ENCODE data around the gene SLC34A1.
A peak's percentile ranks its signal among the peaks of the same experiment; 100 is the strongest.

The SLC34A1 gene

DNA sequence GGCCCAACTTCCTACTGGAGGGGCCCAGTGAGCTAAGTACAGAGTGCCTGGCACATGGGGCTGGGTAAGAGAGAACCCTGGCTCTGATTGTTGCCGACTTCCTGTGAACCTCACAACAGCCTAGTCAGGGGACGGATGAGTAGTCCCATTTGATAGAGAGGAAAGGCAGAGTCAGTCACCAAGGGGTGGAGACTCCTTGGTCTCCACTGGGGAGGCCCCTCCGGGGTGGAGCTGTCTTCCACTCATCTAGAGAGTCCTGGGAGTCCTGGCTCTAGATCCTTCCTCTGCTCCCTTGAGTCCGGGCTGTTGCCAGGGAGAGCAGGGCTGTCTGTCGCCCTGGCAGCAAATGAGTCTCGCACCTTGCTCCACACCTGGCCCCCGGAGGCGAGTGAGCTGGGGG lies 50.2 kb downstream of the SLC34A1 start:
- Mint-ChIP-seq H3K27me3 (no peaks in the 10 kb centered on the region), H3K36me3 (peaks cover 15% of the 10 kb centered on the region), H3K4me3 (peak overlapping the region; percentile 79), H3K4me1 (peaks cover 74% of the 10 kb centered on the region), H3K27ac (peak overlapping the region; percentile 91), H3K9me3 (no peaks in the 10 kb centered on the region)

DNA sequence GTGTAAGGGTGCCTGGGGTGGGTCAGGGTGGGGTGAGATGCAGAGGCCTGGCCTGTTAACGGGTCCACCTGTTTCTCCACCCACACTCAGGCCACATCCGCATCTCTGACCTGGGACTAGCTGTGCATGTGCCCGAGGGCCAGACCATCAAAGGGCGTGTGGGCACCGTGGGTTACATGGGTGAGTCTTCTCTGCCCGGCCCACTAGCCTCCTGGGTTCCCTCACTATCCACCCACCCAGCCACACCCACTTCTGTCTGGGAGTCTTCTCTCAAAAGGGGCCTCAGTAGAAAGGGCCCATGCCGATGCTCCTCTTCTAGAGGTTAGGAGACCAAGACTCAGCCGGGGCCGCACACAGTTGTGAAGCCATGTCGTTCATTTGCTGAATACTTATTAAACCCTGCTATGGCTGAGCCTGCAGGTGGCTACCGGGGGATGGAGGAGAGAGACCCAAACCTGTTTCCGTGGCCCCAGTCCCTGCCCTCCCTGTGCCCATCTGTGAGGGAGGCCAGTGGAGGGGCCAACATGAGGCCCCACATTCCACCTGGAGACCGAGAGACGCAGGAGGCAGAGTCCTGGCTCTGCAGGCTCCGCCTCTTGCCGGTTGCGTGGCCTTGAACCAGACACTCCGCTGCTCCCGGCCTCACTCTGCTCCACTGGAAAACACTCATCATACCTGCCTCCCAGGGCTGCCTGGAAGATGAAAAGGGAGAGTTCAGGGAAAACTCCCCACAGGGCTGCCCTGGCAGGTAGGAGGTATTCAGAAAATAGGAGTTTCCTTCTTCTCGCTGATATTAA lies 50.9 kb downstream of the SLC34A1 start:
- no peaks in the 10 kb centered on the region for H3K9me3 Mint-ChIP-seq
- no peaks in the 10 kb centered on the region for H3K27me3 Mint-ChIP-seq
- H3K4me1 Mint-ChIP-seq, result peaks cover 74% of the 10 kb centered on the region
- peak overlapping the region; percentile 30 for H3K27ac Mint-ChIP-seq
- no peak overlapping the region for H3K4me3 Mint-ChIP-seq
- H3K36me3 Mint-ChIP-seq, result peaks cover 19% of the 10 kb centered on the region

DNA sequence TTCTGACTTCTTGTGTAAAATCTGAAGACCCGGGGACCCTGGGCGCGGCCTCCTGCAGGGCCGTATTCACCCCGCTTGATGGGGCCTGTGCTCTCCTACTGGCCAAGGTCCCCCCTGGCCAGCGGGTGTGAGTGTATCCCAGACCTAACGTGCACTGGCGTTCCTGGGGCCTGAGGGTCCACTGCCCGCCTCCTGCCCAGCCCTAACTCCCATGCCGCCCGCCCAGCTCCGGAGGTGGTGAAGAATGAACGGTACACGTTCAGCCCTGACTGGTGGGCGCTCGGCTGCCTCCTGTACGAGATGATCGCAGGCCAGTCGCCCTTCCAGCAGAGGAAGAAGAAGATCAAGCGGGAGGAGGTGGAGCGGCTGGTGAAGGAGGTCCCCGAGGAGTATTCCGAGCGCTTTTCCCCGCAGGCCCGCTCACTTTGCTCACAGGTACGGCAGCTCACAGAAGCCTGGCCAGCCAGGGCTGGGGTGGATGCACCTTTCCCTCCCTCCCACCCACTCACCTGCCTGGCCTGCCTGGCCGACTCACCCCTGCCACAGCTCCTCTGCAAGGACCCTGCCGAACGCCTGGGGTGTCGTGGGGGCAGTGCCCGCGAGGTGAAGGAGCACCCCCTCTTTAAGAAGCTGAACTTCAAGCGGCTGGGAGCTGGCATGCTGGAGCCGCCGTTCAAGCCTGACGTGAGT lies 51.8 kb downstream of the SLC34A1 start:
- H3K4me1 Mint-ChIP-seq, result peaks cover 70% of the 10 kb centered on the region
- peaks cover 17% of the 10 kb centered on the region for H3K36me3 Mint-ChIP-seq
- no peak overlapping the region for H3K27ac Mint-ChIP-seq
- H3K4me3 Mint-ChIP-seq, result no peak overlapping the region
- H3K9me3 Mint-ChIP-seq, result no peaks in the 10 kb centered on the region
- no peaks in the 10 kb centered on the region for H3K27me3 Mint-ChIP-seq

DNA sequence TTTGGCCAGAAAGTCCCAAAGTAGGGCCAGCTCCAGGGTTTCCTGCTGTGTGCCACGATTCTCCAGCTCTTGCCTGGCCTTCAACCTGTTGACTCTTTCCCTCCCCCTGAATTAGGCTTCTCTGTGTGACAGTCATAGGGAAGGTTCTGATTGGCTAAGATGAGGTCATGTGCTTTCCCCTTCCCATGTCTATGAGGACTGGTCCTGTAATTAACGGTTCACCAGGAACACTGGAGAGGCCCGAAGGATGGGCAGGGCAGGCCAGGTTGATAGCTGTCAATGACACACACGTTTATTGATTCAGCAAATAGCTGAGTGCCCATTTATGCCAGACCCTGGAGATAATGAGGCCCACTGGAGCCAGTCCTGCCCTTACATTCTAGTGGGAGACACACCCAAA lies 53.4 kb downstream of the SLC34A1 start:
- Mint-ChIP-seq H3K36me3 (peaks cover 15% of the 10 kb centered on the region), H3K27me3 (no peaks in the 10 kb centered on the region), H3K9me3 (no peaks in the 10 kb centered on the region), H3K4me3 (no peak overlapping the region), H3K27ac (no peak overlapping the region), H3K4me1 (peaks cover 64% of the 10 kb centered on the region)

DNA sequence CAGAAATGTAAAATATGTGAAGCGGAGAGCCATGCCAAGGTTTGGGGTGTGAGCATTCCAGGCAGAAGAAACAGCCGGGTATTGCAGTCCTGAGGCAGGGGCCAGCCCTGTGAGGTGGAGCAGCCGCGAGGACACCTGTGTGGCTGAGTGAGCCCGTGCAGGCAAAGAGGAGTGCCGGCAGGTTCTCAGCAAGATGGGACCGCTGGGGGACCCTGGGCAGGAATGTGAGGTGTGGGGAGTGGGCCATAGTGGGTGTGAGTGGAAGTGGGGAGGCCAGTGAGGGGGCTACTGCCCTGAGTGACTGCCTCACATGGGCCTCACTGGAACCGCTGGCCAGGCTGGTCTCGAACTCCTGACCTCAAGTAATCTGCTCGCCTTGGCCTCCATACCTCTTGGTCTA lies 54.2 kb downstream of the SLC34A1 start:
- Mint-ChIP-seq H3K4me1 (peaks cover 56% of the 10 kb centered on the region), H3K27me3 (no peaks in the 10 kb centered on the region), H3K27ac (peak overlapping the region; percentile 76), H3K9me3 (no peaks in the 10 kb centered on the region), H3K36me3 (peaks cover 15% of the 10 kb centered on the region), H3K4me3 (peak overlapping the region; percentile 3)

DNA sequence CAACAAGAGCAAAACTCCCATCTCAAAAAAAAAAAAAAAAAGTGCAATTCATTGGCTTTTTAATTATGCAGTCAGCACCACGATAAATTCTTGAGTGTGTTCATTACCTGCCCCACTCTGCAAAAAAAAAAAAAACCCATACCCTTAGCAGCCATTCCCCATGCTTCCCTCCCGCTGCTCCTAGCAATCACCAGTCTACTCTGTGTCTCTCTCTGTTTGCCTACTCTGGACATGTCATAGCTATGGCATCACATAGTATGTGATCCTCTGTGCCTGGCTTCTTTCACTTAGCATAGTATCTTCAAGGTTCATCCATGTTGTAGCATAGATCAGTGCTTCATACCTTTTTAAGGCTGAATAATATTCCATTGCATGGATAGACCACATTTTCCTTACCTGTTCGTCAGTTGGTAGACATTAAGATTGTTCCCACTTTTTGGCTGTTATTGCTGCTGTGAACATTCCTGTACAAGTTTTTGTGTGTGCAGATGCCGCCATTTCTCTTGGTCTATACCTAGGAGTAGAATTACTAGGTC lies 55.4 kb downstream of the SLC34A1 start:
- peak overlapping the region; percentile 83 for H3K27ac Mint-ChIP-seq

DNA sequence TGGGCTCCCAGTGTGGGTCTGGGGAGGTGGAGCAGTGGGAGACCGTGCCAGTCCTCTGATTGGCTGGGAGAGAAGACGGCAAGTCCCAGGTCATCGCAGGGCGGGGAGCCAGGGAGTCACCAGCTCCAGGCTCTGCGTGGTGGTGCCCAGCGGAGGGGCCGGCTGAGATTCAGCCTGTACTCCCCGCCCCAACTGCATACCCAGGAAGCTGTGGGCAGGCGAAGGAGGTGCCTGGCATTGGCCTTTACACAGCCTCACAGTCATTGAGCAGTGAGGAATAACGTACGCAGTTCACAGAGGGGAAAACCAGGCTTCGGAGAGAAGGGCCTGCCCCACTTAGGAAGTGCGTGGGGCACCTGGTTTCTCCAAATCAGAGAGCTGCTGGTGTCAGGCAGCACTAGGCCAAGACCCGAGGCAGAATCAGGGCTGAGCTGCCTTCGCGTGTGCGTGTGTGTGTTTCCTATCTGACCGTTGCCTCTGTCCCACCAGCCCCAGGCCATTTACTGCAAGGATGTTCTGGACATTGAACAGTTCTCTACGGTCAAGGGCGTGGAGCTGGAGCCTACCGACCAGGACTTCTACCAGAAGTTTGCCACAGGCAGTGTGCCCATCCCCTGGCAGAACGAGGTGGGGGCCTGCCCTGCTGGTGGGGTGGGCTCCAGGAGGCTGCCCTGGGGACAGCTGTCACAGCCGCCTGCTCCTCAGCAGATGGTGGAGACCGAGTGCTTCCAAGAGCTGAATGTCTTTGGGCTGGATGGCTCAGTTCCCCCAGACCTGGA lies 56.2 kb downstream of the SLC34A1 start:
- Mint-ChIP-seq H3K36me3 (peaks cover 11% of the 10 kb centered on the region), H3K4me3 (peak overlapping the region; percentile 36), H3K27me3 (no peaks in the 10 kb centered on the region), H3K4me1 (peaks cover 59% of the 10 kb centered on the region), H3K9me3 (no peaks in the 10 kb centered on the region), H3K27ac (peak overlapping the region; percentile 83)

More for the DNA sequence above, 55.4 kb downstream of the SLC34A1 start:
- H3K27me3 Mint-ChIP-seq, result no peaks in the 10 kb centered on the region
- H3K36me3 Mint-ChIP-seq, result peaks cover 11% of the 10 kb centered on the region
- no peaks in the 10 kb centered on the region for H3K9me3 Mint-ChIP-seq
- no peak overlapping the region for H3K4me3 Mint-ChIP-seq
- H3K4me1 Mint-ChIP-seq, result peaks cover 56% of the 10 kb centered on the region

DNA sequence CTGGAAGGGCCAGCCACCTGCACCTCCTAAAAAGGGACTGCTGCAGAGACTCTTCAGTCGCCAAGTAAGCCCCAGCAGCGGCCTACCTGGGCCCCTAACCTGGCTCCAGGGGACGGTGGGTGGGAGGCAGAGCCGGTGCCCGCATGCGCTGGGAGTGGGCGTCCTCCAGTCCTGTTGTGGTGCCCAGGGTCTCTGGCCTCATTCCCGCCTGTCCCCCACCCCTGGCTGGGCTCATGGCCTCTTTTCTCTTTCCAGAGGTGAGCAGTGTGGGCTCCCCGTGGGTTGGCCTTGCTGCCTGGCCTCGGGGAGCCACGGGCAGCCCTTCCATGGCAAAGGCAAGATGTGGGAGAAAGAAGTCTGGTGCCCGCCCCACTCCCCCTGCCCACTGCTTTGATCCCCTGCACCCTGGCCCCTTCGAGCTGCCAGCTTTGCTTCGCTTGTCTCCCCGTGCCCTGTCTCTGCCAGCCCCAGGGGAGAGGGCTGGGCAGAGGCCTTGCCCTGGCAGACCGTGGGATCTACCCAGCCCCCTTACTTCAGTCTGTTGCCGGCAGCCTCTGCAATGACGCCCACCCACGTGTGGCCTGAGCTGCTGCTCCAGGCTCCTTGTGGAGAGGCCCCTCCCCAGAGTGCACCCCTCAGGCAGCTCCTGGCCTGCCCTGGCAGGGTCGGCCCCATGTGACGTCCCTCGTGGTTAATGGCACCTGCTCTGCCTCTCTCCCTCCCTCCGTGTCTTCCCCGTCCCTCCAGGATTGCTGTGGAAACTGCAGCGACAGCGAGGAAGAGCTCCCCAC lies 57.0 kb downstream of the SLC34A1 start:
- H3K9me3 Mint-ChIP-seq, result no peaks in the 10 kb centered on the region
- no peak overlapping the region for H3K27ac Mint-ChIP-seq
- peaks cover 11% of the 10 kb centered on the region for H3K36me3 Mint-ChIP-seq
- H3K4me3 Mint-ChIP-seq, result no peak overlapping the region
- H3K27me3 Mint-ChIP-seq, result no peaks in the 10 kb centered on the region
- peaks cover 67% of the 10 kb centered on the region for H3K4me1 Mint-ChIP-seq

DNA sequence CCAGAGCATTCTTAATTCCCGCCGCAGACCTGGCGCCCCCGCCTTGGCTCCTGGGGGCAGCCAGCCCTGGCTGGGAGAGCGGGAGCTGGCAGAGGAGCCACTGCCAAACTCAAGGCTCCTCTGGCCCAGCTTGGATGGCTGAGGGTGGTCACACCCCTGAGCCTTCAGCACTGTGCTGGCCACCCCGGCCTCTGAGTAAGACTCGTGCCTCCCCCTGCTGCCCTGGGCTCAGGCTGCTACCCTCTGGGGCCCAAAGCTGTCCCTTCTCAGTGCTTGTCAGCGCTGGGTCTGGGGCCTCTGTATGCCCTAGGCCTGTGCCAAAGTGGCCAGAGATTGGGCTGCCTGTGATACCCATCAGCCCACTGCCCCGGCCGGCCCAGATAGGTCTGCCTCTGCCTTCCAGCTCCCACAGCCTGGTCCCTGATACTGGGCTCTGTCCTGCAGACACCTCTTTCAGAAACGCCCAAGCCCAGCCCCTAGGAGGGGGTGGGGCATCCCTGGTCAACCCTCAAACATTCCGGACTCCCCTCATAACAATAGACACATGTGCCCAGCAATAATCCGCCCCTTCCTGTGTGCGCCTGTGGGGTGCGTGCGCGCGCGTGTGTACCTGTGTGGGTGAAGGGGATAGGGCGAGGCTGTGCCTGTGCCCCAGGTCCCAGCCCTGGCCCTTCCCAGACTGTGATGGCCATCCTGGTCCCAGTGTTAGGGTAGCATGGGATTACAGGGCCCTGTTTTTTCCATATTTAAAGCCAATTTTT lies 58.0 kb downstream of the SLC34A1 start:
- peaks cover 8% of the 10 kb centered on the region for H3K36me3 Mint-ChIP-seq
- H3K27ac Mint-ChIP-seq, result peak overlapping the region; percentile 38
- H3K27me3 Mint-ChIP-seq, result no peaks in the 10 kb centered on the region
- H3K9me3 Mint-ChIP-seq, result no peaks in the 10 kb centered on the region
- no peak overlapping the region for H3K4me3 Mint-ChIP-seq
- H3K4me1 Mint-ChIP-seq, result peaks cover 61% of the 10 kb centered on the region

DNA sequence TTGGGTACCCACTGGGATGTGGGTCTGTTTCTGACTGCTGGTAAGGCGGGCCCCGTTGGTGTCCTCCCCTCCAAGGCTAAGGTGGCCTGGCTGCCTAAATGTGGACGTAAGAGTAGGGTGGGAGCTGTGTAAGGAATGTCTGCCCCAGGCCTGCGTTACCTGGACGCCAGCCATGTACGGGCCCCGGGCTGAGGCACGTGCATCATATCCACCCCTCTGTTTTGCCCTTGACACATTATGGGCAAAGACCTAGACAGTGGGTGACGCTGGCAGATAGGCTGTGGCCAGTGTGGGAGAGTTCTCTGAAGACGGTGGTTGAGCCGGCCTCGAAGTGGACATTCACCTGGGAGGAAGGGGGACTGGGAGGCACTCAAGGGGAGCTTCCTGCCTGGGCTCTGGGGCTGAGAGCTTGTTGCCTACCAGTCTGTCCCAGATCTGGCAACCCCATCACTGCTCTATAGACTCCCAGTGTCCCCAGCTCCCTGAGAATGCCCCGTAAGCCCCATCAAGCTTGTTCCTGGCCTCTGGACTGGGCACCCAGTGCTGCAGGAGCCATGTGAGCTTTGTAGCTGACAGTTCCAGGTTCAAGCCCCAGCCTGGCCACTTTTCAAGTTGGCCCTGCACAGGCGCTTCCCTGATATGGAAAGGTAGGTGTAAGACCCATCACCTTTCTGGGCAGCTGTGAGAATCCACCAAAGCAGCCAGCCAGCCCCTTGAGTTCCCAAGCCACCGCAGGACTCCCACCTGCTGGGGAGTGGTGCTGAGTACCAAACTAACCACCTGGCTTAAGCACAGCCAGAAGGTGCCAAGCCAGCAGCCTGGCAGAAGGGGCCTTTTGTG lies 59.1 kb downstream of the SLC34A1 start:
- Mint-ChIP-seq H3K9me3 (no peaks in the 10 kb centered on the region), H3K4me3 (no peak overlapping the region), H3K36me3 (peaks cover 6% of the 10 kb centered on the region), H3K27me3 (no peaks in the 10 kb centered on the region), H3K4me1 (peaks cover 57% of the 10 kb centered on the region), H3K27ac (peak overlapping the region; percentile 32)

DNA sequence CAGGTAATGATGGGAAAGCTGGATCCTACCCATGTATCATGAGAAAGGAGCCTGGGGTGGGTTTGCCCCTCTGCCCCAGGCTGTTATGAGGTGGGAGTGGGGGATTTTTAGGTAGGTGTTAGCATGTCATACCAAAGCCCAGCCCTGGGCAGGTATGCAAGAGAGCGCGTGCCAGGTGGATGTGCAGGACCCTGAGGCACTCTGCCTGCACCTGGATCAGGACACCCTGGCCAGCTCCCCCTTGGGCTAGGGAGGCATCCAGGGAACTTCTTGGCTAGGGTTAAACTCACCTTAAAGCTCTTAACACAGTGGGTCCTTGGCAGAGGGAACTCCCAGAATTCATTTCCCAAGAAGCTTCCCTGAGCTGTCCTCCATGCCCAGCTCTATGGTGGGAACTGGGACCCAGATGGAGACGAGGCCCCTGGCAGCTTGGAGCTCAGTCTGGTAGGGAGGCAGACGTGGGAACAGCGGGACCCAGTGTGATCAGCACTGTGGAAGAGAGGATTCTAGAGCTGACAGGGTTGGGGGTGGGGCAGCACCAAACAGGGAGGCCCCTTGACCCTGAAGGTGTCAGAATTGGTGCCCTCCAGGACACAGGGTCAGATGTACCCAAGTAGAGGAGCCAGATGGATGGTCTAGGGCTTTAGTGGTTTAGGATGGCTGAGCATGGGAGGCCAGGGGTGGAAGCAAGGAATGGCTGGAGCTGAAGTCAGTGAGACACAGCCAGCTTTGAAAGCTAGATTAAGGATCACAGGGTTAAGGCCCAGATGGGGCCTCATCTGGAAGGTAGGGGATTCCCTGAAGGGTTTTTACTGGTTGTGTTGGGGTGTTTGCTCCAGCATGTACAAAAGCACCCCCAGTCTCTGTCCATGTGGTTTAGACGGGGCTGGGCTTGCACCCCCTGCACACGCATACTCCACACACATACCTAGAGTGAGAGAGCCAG lies 60.1 kb downstream of the SLC34A1 start:
- Mint-ChIP-seq H3K27ac (peak overlapping the region; percentile 83), H3K27me3 (no peaks in the 10 kb centered on the region), H3K9me3 (no peaks in the 10 kb centered on the region), H3K4me3 (peak overlapping the region; percentile 11), H3K4me1 (peaks cover 53% of the 10 kb centered on the region), H3K36me3 (peaks cover 4% of the 10 kb centered on the region)

DNA sequence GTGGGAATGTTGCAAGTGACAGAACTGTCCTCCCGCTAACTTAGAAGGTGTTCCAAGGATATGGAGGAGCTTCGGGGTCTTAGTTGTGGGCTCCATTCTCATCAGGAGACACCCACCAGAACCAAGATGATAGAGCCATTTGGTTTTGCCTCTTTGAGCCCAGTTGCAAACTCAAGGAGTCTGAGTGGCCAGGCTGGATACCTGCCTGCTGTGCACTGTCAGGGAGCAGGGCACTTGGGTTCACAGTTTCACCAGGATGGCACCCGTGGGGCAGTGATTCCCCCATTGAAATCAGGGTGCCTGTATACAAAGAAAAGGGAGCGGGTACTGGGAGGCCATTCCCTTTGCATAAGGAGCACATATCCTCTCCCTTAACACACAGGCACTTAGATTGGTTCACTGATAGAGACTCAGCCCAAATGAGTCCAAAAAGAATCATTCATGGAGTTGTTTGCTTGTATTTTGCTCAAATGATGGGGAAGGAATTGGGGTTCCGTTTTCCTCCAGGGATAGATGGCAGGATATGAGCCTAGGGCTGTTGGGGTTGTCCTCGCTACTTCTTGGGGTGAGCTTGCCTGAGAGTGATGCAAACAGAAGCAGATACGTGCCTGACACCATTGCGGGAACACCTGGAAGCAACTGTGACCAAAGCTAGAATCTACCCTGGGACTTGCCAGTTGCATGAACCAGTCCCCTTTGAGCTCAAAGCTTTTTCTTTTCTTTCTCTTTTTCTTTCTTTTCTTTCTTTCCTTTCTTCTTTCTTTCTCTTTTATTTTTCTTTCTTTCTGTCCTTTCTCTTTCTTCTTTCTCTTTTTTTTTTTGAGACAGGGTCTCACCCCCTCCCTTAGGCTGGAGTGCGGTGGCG lies 61.0 kb downstream of the SLC34A1 start:
- H3K27ac Mint-ChIP-seq, result peak overlapping the region; percentile 80
- no peaks in the 10 kb centered on the region for H3K27me3 Mint-ChIP-seq
- no peaks in the 10 kb centered on the region for H3K9me3 Mint-ChIP-seq
- H3K36me3 Mint-ChIP-seq, result no peaks in the 10 kb centered on the region
- H3K4me1 Mint-ChIP-seq, result peaks cover 44% of the 10 kb centered on the region
- peak overlapping the region; percentile 81 for H3K4me3 Mint-ChIP-seq

Data from activated naive CD4-positive, alpha-beta T cell treated with anti-CD3 and anti-CD28 coated beads, Interleukin-2, amount 50 U/mL, for 24 hours (primary cell).